K562 (cell line): ENCODE data around the gene DCST1. TPM values are rescaled to one million over a fixed set of nuclear protein-coding genes. Genes with fewer than 3 reads are reported as not detected.
A peak's percentile ranks its signal among the peaks of the same experiment; 100 is the strongest.

Experiments
- ATAC-seq: fragments of 200-7000 bp; cut with Tn5 transposase; 3 replicates; pipeline ENCODE4 v1.9.1; 2020; ENCODE audit warnings: moderate library complexity
- BruUV-seq: library from RNA; stranded (reverse); fragments of 400-500 nt; replicated peaks from 2 replicates; lab custom pipeline; 2021; lab: Mats Ljungman, UMichigan
- CTCF ChIA-PET: fragments of 300-600 bp; formaldehyde crosslinking; extraction: SDS; loops from one replicate; lab custom pipeline; 2021; ENCODE audit warnings: low intra/inter-chr PET ratio; lab: Yijun Ruan, JAX
- POLR2A ChIA-PET: fragments of 300-600, 350-650 bp; sonication (Branson Sonifier 250); formaldehyde crosslinking; extraction: SDS; loops from one replicate; lab custom pipeline; 2021; ENCODE audit warnings: antibody characterized with exemption, inconsistent platforms; lab: Yijun Ruan, JAX
- DNase-seq, 4 experiments: peaks; one replicate each; pipeline versions ENCODE4 v3.0.0 to v3.0.0-alpha.2; 2011 to 2018; ENCODE audit warnings: low spot score in 3 of 4, mixed read lengths in 3 of 4; ENCODE audit errors: extremely low read depth in 1 of 4
- FAIRE-seq: peaks from 2 replicates; lab custom pipeline; 2011; peaks lifted over from hg19 to GRCh38; lab: Jason Lieb, UNC
- H2AFZ ChIP-seq: 2 replicates; pipeline ENCODE4 v1.6.0; 2011; ENCODE audit warnings: low read depth, low read length, control low read depth, inconsistent platforms
- H3K27ac ChIP-seq: fragments of 200-600 bp; 3 replicates; pipeline ENCODE4 v1.8.0; 2011; ENCODE audit warnings: low read depth, mild to moderate bottlenecking, control low read depth, inconsistent platforms, low read length, moderate library complexity, mixed read lengths; ENCODE audit errors: extremely low read depth
- H3K27me3 ChIP-seq, 2 experiments: fragments of 300-600 bp in 1 of 2; 2 replicates in 1 of 2; 3 replicates in 1 of 2; pipeline versions ENCODE4 v1.6.0 to v1.8.0; 2011; ENCODE audit warnings: inconsistent platforms in 2 of 2, low read length in 2 of 2, mild to moderate bottlenecking in 1 of 2, mixed read lengths in 1 of 2, moderate library complexity in 1 of 2; ENCODE audit not compliant: control insufficient read depth in 2 of 2, insufficient read depth in 2 of 2
- H3K36me3 ChIP-seq: fragments of 300-600 bp; 3 replicates; pipeline ENCODE4 v1.8.0; 2011; ENCODE audit warnings: mild to moderate bottlenecking, low read length, inconsistent platforms; ENCODE audit not compliant: control insufficient read depth, insufficient read depth
- H3K4me1 ChIP-seq, 2 experiments: fragments of 200-600 bp in 1 of 2; replicated peaks in 1 of 2; 2 replicates in 1 of 2; 3 replicates in 1 of 2; pipeline versions ENCODE4 v1.5.1 to v1.8.0; 2011; ENCODE audit warnings: inconsistent platforms in 2 of 2, low read length in 2 of 2, mild to moderate bottlenecking in 1 of 2, mixed read lengths in 1 of 2, moderate library complexity in 1 of 2; ENCODE audit not compliant: control insufficient read depth in 2 of 2, insufficient read depth in 2 of 2
- H3K4me2 ChIP-seq: 2 replicates; pipeline ENCODE4 v1.6.1; 2011; ENCODE audit warnings: low read length, control low read depth, inconsistent platforms, mixed read lengths; ENCODE audit not compliant: insufficient read depth
- H3K4me3 ChIP-seq: fragments of 200-600 bp; sonication (generic), shearing (Covaris generic); 2 replicates; pipeline ENCODE4 v1.5.1; 2016; ENCODE audit warnings: control low read depth, inconsistent platforms
- H3K79me2 ChIP-seq: fragments of 200-600 bp; 3 replicates; pipeline ENCODE4 v1.8.0; 2011; ENCODE audit warnings: low read length, inconsistent platforms; ENCODE audit not compliant: control insufficient read depth, insufficient read depth
- H3K9ac ChIP-seq, 2 experiments: 2 replicates each; pipeline versions ENCODE4 v1.6.0 to v1.6.1; 2011; ENCODE audit warnings: low read depth in 2 of 2, low read length in 2 of 2, control low read depth in 1 of 2, inconsistent platforms in 1 of 2, mild to moderate bottlenecking in 1 of 2, mixed read lengths in 1 of 2; ENCODE audit not compliant: insufficient read depth in 1 of 2
- H3K9me1 ChIP-seq: one replicate; pipeline ENCODE4 v1.6.0; 2011; ENCODE audit warnings: inconsistent platforms, mild to moderate bottlenecking, low read length, moderate library complexity; ENCODE audit not compliant: control insufficient read depth, insufficient read depth
- H3K9me3 ChIP-seq: replicated peaks from 2 replicates; pipeline ENCODE4 v1.5.1; 2011; ENCODE audit warnings: low read depth, low read length, inconsistent platforms; ENCODE audit not compliant: control insufficient read depth, insufficient read depth
- H4K20me1 ChIP-seq: replicated peaks from 2 replicates; pipeline ENCODE4 v1.6.1; 2011; ENCODE audit warnings: low read length, inconsistent platforms, mixed read lengths; ENCODE audit not compliant: control insufficient read depth, insufficient read depth
- BACH1 ChIP-seq: fragments of 200-800 bp; sonication (Bioruptor generic); IDR thresholded peaks from 2 replicates; pipeline ENCODE4 v1.6.1; 2016; ENCODE audit warnings: missing genetic modification characterization, missing compliant biosample characterization
- DPF2 ChIP-seq: fragments of 450-650 bp; IDR thresholded peaks from 2 replicates; pipeline ENCODE4 v1.6.1; 2016
- FOS ChIP-seq: IDR thresholded peaks from 3 replicates; pipeline ENCODE4 v1.6.1; 2011; ENCODE audit not compliant: insufficient read length; ENCODE audit errors: extremely low read depth
- LEF1 ChIP-seq: fragments of 450-650 bp; IDR thresholded peaks from 2 replicates; pipeline ENCODE4 v1.6.1; 2016; ENCODE audit warnings: mild to moderate bottlenecking
- MECOM ChIP-seq: fragments of 250-450 bp; sonication (Bioruptor Pico); IDR thresholded peaks from 2 replicates; pipeline ENCODE4 v1.8.0; 2022; ENCODE audit warnings: inconsistent platforms
- NELFE ChIP-seq: IDR thresholded peaks from 2 replicates; pipeline ENCODE4 v1.6.1; 2011; ENCODE audit warnings: mild to moderate bottlenecking; ENCODE audit not compliant: insufficient read depth, insufficient read length
- RBBP5 ChIP-seq: fragments of 200-600 bp; sonication (generic); IDR thresholded peaks from 2 replicates; pipeline ENCODE4 v1.6.1; 2012; ENCODE audit warnings: borderline replicate concordance, mild to moderate bottlenecking, low read length, control low read depth, inconsistent platforms; ENCODE audit not compliant: insufficient read depth, poor library complexity, severe bottlenecking
- RCOR1 ChIP-seq, 2 experiments: IDR thresholded peaks; 2 replicates each; pipeline ENCODE4 v1.6.1; 2012; ENCODE audit warnings: low read depth in 2 of 2, low read length in 2 of 2, borderline replicate concordance in 1 of 2, improper control_type of control experiment in 1 of 2
- SIX5 ChIP-seq, 2 experiments: IDR thresholded peaks; 2 replicates each; pipeline ENCODE4 v1.6.1; 2011; ENCODE audit warnings: low read length in 2 of 2, borderline replicate concordance in 1 of 2, low read depth in 1 of 2, mild to moderate bottlenecking in 1 of 2, moderate library complexity in 1 of 2; ENCODE audit not compliant: insufficient read depth in 1 of 2
- TAF1 ChIP-seq: IDR thresholded peaks from 2 replicates; pipeline ENCODE4 v1.6.1; 2011; ENCODE audit warnings: mild to moderate bottlenecking, low read length, moderate library complexity; ENCODE audit not compliant: insufficient read depth, control insufficient read depth, severe bottlenecking; ENCODE audit errors: extremely low read depth
- ZNF76 ChIP-seq: fragments of 250-450 bp; sonication (Bioruptor Pico); IDR thresholded peaks from 2 replicates; pipeline ENCODE4 v1.4.0; 2020; ENCODE audit warnings: mild to moderate bottlenecking, moderate library complexity, borderline replicate concordance
- WGBS: fragments of 100-300 bp; shearing (Covaris generic); methylation state at CpG from one replicate; pipeline ENCODE4 v1.1.6; 2016; ENCODE audit warnings: low coverage, mixed read lengths; ENCODE audit not compliant: insufficient coverage; ENCODE audit errors: missing lambda C conversion rate; 5-methylcytosine and 5-hydroxymethylcytosine counted together
- in situ Hi-C: fragments of 300-500 bp; cut with MboI; formaldehyde crosslinking; loops from 4 replicates; pipeline ENCODE4 v1.15.0; 2018; ENCODE audit warnings: inconsistent platforms, mixed read lengths
- intact Hi-C: fragments of 100-400 bp; cut with micrococcal nuclease; formaldehyde crosslinking; loops from 2 replicates; pipeline ENCODE4 v1.14.2; 2022
- polyA plus RNA-seq, 8 experiments: library from polyadenylated mRNA; depleted of rRNA in 4 of 8; stranded (reverse) in 5 of 8; unstranded in 3 of 8; fragments of >200 nt; fragmentation: Nextera tagmentation in 2 of 8; fragmentation: Illumina TruSeq in 1 of 8; extraction: Ambion mirVana in 2 of 8; extraction: Trizol in 1 of 8; gene quantifications; 2 replicates each; pipeline versions ENCODE4 v1.2.1 to v1.2.3, GENCODE V29; 2011 to 2014; ENCODE audit warnings: inconsistent platforms in 1 of 8, missing spikeins in 1 of 8
- total RNA-seq, 7 experiments: library from RNA; depleted of rRNA in 6 of 7; stranded (reverse); fragments of >200 nt in 6 of 7; fragmentation: Illumina TruSeq in 2 of 7; extraction: Trizol in 2 of 7; gene quantifications; 2 replicates each; pipeline versions ENCODE4 v1.2.1 to v1.2.3, GENCODE V29; 2011 to 2021; ENCODE audit warnings: low replicate concordance in 1 of 7
- TF ChIP-seq, protein P1 (sequence below): fragments of 450-650 bp; IDR thresholded peaks from 2 replicates; pipeline ENCODE4 v1.6.1; 2016; ENCODE audit warnings: low read depth

The DCST1 gene
- total and polyA plus RNA-seq, 9 of the 15 experiments (the other 6 are each of a cell fraction or from before 2014, with no cell fraction given), result not detected

DNA sequence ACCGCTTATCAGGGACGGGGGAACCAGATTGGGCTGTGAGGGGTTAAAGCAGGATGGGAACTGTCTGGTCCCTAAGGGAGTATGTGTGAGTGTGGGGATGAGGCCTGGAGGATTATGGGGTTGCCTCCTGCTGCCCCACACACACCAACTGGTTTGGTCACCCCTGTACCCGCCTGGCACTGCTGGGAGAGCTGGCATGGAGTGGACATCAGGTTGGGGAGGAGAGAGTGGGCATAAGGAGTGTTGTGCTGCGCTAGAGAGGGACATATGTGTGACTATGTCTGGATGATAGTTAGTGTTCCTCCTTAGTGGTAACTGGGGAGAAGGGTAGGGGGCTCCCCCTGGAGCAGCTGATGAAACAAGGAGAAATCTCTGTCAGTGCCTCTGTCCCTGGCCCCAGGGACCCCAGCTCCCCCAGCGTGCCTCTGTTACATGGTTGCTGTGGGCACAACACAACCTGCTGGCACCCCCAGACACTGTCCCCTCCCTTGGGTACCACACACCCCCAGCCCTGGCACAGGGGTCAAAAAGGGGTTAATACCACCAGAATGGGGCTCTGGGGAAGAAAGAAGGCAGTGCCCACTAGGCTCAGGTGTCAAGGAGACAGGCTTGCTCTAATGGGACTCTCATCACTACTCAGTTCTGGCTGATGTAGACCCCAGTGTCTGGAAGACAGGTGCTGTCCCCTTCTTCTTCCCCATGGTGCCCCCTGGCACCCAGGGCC is 29.1 kb upstream of the DCST1 start:
- Histone ChIP-seq H4K20me1 (peaks cover 3% of the 10 kb centered on the region; the same call in 1 of the 2 replicates), H3K4me2 (peak overlapping the region; percentile 99), H3K9ac (peak overlapping the region; percentile 99), H3K36me3 (peaks cover 39% of the 10 kb centered on the region; the same call in 2 of the 3 replicates), H3K4me1 (peaks cover 56 to 78% of the 10 kb centered on the region in 2 experiments), H3K79me2 (peaks cover 77% of the 10 kb centered on the region), H3K4me3 (peak overlapping the region; percentile 97), H3K27ac (peak overlapping the region; percentile 99), H3K9me1 (no peaks in the 10 kb centered on the region), H2AFZ (peak overlapping the region; percentile 1; the same call in 1 of the 2 replicates), H3K9me3 (no peaks in the 10 kb centered on the region), H3K27me3 (no peaks in the 10 kb centered on the region)
- 10% methylated on average over 5 of the region's 5 CpGs for WGBS
- in situ Hi-C loops (no loop called here), intact Hi-C loops (loop anchor here (5.0 kb wide), 3 partner anchors 43 to 447 kb away; partner anchors contain the start of genes EFNA3 and UBE2Q1)
- CTCF ChIA-PET, result interaction anchor here (0.9 kb wide), 1 partner anchor 75 kb away, joined by 3 read pairs; no protein-coding TSS in a partner anchor
- TSS peak; percentile 38 for BruUV-seq
- FAIRE-seq (peak; percentile 65), ATAC-seq (no peak), DNase-seq (no peak)
- POLR2A ChIA-PET, result interaction anchor here (0.7 to 1.5 kb wide), 8 partner anchors 8 to 138 kb away, joined by 3 to 8 read pairs (median 3); no protein-coding TSS in a partner anchor
- peak; percentile 30; the same call in 1 of the 2 replicates for TF ChIP-seq ZNF76
- TF ChIP-seq SIX5 (IDR thresholded peaks at IDR 0.05; ENCODE audit: borderline replicate concordance in 1 of 2, insufficient read depth in 1 of 2, low read depth in 1 of 2, low read length in 2 of 2), result no peak
- peak in 1 of 2 experiments; percentile 40; a peak in 1 of 4 replicates for TF ChIP-seq RCOR1 (IDR thresholded peaks at IDR 0.05; ENCODE audit: borderline replicate concordance in 1 of 2, low read depth in 2 of 2, low read length in 2 of 2)
- TF ChIP-seq RBBP5, result no peak
- peak; percentile 59 for TF ChIP-seq MECOM (CRISPR knock-in tag)
- TF ChIP-seq, protein P1, sequence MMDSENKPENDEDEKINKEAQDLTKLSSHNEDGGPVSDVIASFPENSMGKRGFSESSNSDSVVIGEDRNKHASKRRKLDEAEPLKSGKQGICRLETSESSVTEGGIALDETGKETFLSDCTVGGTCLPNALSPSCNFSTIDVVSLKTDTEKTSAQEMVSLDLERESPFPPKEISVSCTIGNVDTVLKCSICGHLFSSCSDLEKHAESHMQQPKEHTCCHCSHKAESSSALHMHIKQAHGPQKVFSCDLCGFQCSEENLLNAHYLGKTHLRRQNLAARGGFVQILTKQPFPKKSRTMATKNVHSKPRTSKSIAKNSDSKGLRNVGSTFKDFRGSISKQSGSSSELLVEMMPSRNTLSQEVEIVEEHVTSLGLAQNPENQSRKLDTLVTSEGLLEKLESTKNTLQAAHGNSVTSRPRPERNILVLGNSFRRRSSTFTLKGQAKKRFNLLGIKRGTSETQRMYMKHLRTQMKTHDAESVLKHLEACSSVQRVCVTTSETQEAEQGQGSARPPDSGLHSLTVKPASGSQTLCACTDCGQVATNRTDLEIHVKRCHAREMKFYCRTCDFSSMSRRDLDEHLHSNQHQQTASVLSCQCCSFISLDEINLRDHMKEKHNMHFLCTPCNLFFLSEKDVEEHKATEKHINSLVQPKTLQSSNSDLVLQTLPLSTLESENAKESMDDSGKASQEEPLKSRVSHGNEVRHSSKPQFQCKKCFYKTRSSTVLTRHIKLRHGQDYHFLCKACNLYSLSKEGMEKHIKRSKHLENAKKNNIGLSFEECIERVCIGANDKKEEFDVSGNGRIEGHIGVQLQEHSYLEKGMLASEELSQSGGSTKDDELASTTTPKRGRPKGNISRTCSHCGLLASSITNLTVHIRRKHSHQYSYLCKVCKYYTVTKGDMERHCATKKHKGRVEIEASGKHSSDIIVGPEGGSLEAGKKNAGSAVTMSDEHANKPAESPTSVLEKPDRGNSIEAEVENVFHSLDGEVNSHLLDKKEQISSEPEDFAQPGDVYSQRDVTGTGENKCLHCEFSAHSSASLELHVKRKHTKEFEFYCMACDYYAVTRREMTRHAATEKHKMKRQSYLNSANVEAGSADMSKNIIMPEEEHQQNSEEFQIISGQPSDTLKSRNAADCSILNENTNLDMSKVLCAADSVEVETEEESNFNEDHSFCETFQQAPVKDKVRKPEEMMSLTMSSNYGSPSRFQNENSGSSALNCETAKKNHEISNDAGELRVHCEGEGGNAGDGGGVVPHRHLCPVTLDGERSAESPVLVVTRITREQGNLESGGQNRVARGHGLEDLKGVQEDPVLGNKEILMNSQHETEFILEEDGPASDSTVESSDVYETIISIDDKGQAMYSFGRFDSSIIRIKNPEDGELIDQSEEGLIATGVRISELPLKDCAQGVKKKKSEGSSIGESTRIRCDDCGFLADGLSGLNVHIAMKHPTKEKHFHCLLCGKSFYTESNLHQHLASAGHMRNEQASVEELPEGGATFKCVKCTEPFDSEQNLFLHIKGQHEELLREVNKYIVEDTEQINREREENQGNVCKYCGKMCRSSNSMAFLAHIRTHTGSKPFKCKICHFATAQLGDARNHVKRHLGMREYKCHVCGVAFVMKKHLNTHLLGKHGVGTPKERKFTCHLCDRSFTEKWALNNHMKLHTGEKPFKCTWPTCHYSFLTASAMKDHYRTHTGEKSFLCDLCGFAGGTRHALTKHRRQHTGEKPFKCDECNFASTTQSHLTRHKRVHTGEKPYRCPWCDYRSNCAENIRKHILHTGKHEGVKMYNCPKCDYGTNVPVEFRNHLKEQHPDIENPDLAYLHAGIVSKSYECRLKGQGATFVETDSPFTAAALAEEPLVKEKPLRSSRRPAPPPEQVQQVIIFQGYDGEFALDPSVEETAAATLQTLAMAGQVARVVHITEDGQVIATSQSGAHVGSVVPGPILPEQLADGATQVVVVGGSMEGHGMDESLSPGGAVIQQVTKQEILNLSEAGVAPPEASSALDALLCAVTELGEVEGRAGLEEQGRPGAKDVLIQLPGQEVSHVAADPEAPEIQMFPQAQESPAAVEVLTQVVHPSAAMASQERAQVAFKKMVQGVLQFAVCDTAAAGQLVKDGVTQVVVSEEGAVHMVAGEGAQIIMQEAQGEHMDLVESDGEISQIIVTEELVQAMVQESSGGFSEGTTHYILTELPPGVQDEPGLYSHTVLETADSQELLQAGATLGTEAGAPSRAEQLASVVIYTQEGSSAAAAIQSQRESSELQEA, result no peak
- TF ChIP-seq FOS, result no peak
- TF ChIP-seq DPF2, result 0 out of 2 replicates have a peak, but pooled peaks have one; percentile 50
- TF ChIP-seq LEF1, result no peak
- TF ChIP-seq NELFE, result no peak
- TF ChIP-seq TAF1, result no peak
- TF ChIP-seq BACH1, result 0 out of 2 replicates have a peak, but pooled peaks have one; percentile 48
